ENCODE data around the gene TFR2. TPM values are rescaled to one million over a fixed set of nuclear protein-coding genes. Genes with fewer than 3 reads are reported as not detected.

Gene TFR2
- total RNA-seq, 1 donor from 2014 or later: 0.34 TPM

DNA sequence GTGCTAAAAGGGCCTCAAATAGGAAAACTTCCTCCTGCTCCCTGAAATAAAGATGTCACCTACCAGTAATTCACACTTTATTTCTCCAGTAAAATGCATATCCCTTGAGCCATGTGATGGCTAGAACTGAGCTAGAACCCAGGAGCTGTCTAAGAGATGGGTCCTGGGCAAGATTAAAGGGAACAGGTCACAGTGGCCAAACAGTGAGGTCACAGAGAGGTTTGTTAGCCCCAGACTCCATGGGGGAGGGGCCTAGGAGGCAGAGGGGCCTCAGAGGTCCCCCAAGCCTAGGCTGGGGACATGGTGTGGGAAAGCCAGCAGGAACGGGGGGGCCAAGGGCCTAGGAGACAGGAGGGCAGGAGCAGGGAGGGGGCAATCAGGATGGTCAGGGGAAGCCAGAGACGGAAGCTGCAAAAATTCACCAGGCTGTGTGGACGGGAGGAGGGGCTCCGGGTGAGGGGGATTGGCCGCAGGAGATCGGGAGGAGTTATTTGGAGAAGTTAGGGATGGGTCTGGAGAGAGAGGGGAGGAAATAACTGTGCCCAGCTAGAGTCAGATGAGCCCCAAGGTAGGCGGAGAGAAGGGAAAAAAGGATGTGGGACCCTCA lies 51.9 kb downstream of the TFR2 start:
- H3K36me3 ChIP-seq: no peaks in the 10 kb centered on the region
- peak; percentile 37 for DNase-seq (ENCODE audit: low spot score)
- peak overlapping the region; percentile 55 for H3K4me2 ChIP-seq
- no peak overlapping the region for H3K27ac Mint-ChIP-seq
- no peak overlapping the region for H3K4me3 ChIP-seq
- H3K27me3 ChIP-seq: no peaks in the 10 kb centered on the region
- no peaks in the 10 kb centered on the region for H3K9me3 ChIP-seq (ENCODE audit: low read depth)
- peaks cover 38% of the 10 kb centered on the region for H3K4me1 Mint-ChIP-seq
- peak overlapping the region; percentile 89 for H2AFZ ChIP-seq (replicated peaks)
- H4K20me1 ChIP-seq (ENCODE audit: low read depth): peaks cover 14% of the 10 kb centered on the region
- peaks cover 10% of the 10 kb centered on the region for H3K79me2 ChIP-seq (ENCODE audit: low read depth)
- no peak overlapping the region for H3K27ac ChIP-seq
- no peaks in the 10 kb centered on the region for H3K36me3 Mint-ChIP-seq
- peak overlapping the region; percentile 41 for H3K4me3 Mint-ChIP-seq
- H3K9ac ChIP-seq: no peak overlapping the region
- TF ChIP-seq EZH2 (IDR thresholded peaks at IDR 0.05) (no peak), EZH2phosphoT487 (IDR thresholded peaks at IDR 0.05) (no peak)
- TF ChIP-seq, protein P1, sequence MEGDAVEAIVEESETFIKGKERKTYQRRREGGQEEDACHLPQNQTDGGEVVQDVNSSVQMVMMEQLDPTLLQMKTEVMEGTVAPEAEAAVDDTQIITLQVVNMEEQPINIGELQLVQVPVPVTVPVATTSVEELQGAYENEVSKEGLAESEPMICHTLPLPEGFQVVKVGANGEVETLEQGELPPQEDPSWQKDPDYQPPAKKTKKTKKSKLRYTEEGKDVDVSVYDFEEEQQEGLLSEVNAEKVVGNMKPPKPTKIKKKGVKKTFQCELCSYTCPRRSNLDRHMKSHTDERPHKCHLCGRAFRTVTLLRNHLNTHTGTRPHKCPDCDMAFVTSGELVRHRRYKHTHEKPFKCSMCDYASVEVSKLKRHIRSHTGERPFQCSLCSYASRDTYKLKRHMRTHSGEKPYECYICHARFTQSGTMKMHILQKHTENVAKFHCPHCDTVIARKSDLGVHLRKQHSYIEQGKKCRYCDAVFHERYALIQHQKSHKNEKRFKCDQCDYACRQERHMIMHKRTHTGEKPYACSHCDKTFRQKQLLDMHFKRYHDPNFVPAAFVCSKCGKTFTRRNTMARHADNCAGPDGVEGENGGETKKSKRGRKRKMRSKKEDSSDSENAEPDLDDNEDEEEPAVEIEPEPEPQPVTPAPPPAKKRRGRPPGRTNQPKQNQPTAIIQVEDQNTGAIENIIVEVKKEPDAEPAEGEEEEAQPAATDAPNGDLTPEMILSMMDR (IDR thresholded peaks at IDR 0.05): no peak
- H3K27me3 Mint-ChIP-seq (ENCODE audit: insufficient read depth, low read depth): peaks cover 12% of the 10 kb centered on the region
- H3F3A ChIP-seq (ENCODE audit: low read depth): peaks cover 29% of the 10 kb centered on the region
- H3K4me1 ChIP-seq: peaks cover 24% of the 10 kb centered on the region
- H3K9me3 Mint-ChIP-seq: no peaks in the 10 kb centered on the region

DNA sequence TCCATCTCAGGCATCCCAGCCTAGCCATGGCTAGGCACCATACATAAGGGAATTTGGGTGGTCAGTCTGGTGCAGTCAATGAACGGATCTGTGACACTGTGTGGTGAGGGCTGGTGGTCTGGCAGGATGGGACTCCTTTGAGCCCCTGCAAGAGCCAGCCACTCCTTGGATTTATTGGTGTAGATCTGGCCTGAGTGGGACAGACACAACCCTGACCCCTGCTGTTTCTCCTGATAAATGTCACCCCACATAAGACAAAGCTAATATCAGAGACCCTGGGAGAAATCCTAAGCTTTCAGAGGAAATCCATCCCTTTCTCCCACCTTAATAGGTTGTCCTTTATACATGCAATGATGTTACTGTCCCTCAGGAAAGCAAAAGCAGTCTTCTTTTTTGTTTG lies 52.9 kb downstream of the TFR2 start:
- peak overlapping the region; percentile 85 for H3K4me2 ChIP-seq
- Mint-ChIP-seq H3K27ac (peak overlapping the region; percentile 62), H3K4me1 (peaks cover 47% of the 10 kb centered on the region), H3K9me3 (no peaks in the 10 kb centered on the region), H3K36me3 (no peaks in the 10 kb centered on the region), H3K4me3 (peak overlapping the region; percentile 98), H3K27me3 (ENCODE audit: insufficient read depth, low read depth) (peaks cover 10% of the 10 kb centered on the region)
- peaks cover 38% of the 10 kb centered on the region for H3F3A ChIP-seq (ENCODE audit: low read depth)
- DNase-seq (ENCODE audit: low spot score): peak; percentile 41
- H3K27me3 ChIP-seq: no peaks in the 10 kb centered on the region
- TF ChIP-seq, protein P1 (IDR thresholded peaks at IDR 0.05): peak; percentile 12
- TF ChIP-seq EZH2phosphoT487 (IDR thresholded peaks at IDR 0.05): no peak
- no peak for TF ChIP-seq EZH2 (IDR thresholded peaks at IDR 0.05)
- no peaks in the 10 kb centered on the region for H3K9me3 ChIP-seq (ENCODE audit: low read depth)
- no peak overlapping the region for H3K9ac ChIP-seq
- peaks cover 23% of the 10 kb centered on the region for H4K20me1 ChIP-seq (ENCODE audit: low read depth)
- H3K36me3 ChIP-seq: no peaks in the 10 kb centered on the region
- H3K79me2 ChIP-seq (ENCODE audit: low read depth): peaks cover 16% of the 10 kb centered on the region
- peaks cover 34% of the 10 kb centered on the region for H3K4me1 ChIP-seq
- no peak overlapping the region for H3K27ac ChIP-seq
- H3K4me3 ChIP-seq: no peak overlapping the region
- H2AFZ ChIP-seq (replicated peaks): no peak overlapping the region

DNA sequence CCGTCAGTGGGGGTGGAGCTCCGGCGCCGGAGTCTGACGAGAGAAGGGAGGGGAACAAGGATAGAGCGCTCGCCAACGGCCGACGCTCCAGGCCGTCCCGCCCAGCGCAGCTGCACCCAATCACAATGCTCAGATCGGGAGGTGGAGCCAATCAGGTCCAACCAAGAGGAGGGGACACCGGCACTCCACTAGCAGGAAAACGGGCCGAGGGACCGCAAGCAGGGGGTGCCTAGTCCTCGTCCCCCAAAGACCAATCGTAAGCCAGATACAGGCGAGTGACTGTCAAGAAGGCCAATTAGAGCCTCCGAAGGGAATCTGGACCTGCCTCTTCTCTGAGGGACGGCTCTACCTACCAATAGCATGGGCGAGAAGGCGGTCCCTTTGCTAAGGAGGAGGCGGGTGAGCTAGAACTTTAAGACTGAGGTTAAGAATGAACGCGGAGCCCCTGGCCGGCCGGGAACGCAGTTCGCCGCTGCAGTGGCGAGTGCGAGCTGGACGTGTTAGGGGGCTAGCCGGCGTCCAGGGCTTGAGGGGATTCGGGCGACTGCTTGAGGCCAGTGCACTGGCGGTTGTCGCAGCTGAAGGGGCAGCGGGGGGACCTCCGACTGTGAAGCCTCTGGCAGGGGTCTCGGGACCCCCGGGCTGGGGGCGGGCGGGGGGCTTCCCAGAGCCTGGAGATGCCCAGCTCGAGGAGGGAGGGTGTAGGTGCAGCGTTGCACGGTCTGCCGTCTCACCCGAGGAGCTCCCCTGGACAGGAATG lies 54.9 kb downstream of the TFR2 start, which contains the start of gene FBXO24:
TSS of gene FBXO24 (plus strand) at position 63 of the 760 bp plus-strand sequence. CDS start at position 361, 298 bp downstream.
- H3K36me3 Mint-ChIP-seq: no peaks in the 10 kb centered on the region
- no peaks in the 10 kb centered on the region for H3K9me3 Mint-ChIP-seq
- H2AFZ ChIP-seq (replicated peaks): no peak within 1 kb of the TSS
- H3K27me3 ChIP-seq: no peaks in the 10 kb centered on the region
- DNase-seq (ENCODE audit: low spot score): peak; percentile 100
- peak within 1 kb of the TSS; percentile 53 for H3K9ac ChIP-seq
- peaks cover 16% of the 10 kb centered on the region for H3K79me2 ChIP-seq (ENCODE audit: low read depth)
- peaks cover 38% of the 10 kb centered on the region for H3F3A ChIP-seq (ENCODE audit: low read depth)
- peak within 1 kb of the TSS; percentile 90 for H3K27ac ChIP-seq
- peak within 1 kb of the TSS; percentile 98 for H3K4me3 Mint-ChIP-seq
- peaks cover 13% of the 10 kb centered on the region for H3K27me3 Mint-ChIP-seq (ENCODE audit: insufficient read depth, low read depth)
- peaks cover 34% of the 10 kb centered on the region for H4K20me1 ChIP-seq (ENCODE audit: low read depth)
- peaks cover 36% of the 10 kb centered on the region for H3K4me1 ChIP-seq
- peak within 1 kb of the TSS; percentile 75 for H3K4me3 ChIP-seq
- H3K4me2 ChIP-seq: peak within 1 kb of the TSS; percentile 90
- TF ChIP-seq EZH2phosphoT487 (IDR thresholded peaks at IDR 0.05): no peak
- TF ChIP-seq EZH2 (IDR thresholded peaks at IDR 0.05): no peak
- TF ChIP-seq, protein P1 (IDR thresholded peaks at IDR 0.05): no peak
- peak within 1 kb of the TSS; percentile 96 for H3K27ac Mint-ChIP-seq
- peaks cover 46% of the 10 kb centered on the region for H3K4me1 Mint-ChIP-seq
- no peaks in the 10 kb centered on the region for H3K9me3 ChIP-seq (ENCODE audit: low read depth)
- H3K36me3 ChIP-seq: no peaks in the 10 kb centered on the region

Measured in neural progenitor cell (in vitro differentiated cells).